Neural cell (in vitro differentiated cells): ENCODE measurements around the gene NXF1. TPM values are rescaled to one million over a fixed set of nuclear protein-coding genes. Genes with fewer than 3 reads are reported as not detected.

ENCODE experiments used
- polyA plus RNA-seq: library from polyadenylated mRNA; depleted of rRNA; stranded (reverse); fragments of >200 nt; gene quantifications from 2 replicates; pipeline ENCODE4 v1.2.3, GENCODE V29; 2014
- small RNA-seq, 3 experiments: library from RNA; depleted of rRNA; stranded (forward); fragments of <200 nt; gene quantifications; one replicate each; pipeline ENCODE3, GENCODE V24; 2012

Gene NXF1
- polyA plus RNA-seq, 1 donor from 2014 or later: 26.0 TPM

Small RNA genes within 50 kb of the gene (small RNA-seq; reads per million reads assigned to genes)
- 2.6 to 10.9 (median 4.2) reads per million in 3 experiments for gene MIR6514
- gene RF00099: 0 reads per million in 3 experiments
- gene RNU6-118P: 0 reads per million in 3 experiments
- gene SNORD22: 0 reads per million in 3 experiments
- 0 reads per million in 3 experiments for gene SNORD26
- 0 reads per million in 3 experiments for gene SNORD27
- gene SNORD28: 0 reads per million in 3 experiments
- 40.0 to 204 (median 59.1) reads per million in 3 experiments for gene SNORD30

Other genes starting within 250 kb of the NXF1 start
- 1,473 and 1,555 TPM in 2 replicates for gene EEF1G, start 231.5 kb downstream of the NXF1 start, polyA plus RNA-seq
- 12.0 and 17.8 TPM in 2 replicates for gene TUT1, start 213.9 kb downstream of the NXF1 start, polyA plus RNA-seq
- gene MTA2, start 203.6 kb downstream of the NXF1 start, polyA plus RNA-seq: 130 and 140 TPM in 2 replicates
- gene EML3, start 192.7 kb downstream of the NXF1 start, polyA plus RNA-seq: 0.38 and 2.5 TPM in 2 replicates
- 0.31 TPM in 1 of 2 replicates, not detected in the other for gene ROM1, start 192.2 kb downstream of the NXF1 start, polyA plus RNA-seq
- 102 and 127 TPM in 2 replicates for gene B3GAT3, start 183.5 kb downstream of the NXF1 start, polyA plus RNA-seq
- 60.6 and 62.7 TPM in 2 replicates for gene GANAB, start 158.8 kb downstream of the NXF1 start, polyA plus RNA-seq
- gene INTS5, start 152.1 kb downstream of the NXF1 start, polyA plus RNA-seq: 6.5 and 7.5 TPM in 2 replicates
- gene C11orf98, start 140.2 kb downstream of the NXF1 start, polyA plus RNA-seq: 92.0 and 103 TPM in 2 replicates
- gene CSKMT, start 140.1 kb downstream of the NXF1 start, polyA plus RNA-seq: 6.3 and 16.0 TPM in 2 replicates
- 6.8 and 8.4 TPM in 2 replicates for gene UQCC3, start 133.8 kb downstream of the NXF1 start, polyA plus RNA-seq
- gene LBHD1, start 133.2 kb downstream of the NXF1 start, polyA plus RNA-seq: 10.5 and 10.6 TPM in 2 replicates
- 209 and 248 TPM in 2 replicates for gene UBXN1, start 126.4 kb downstream of the NXF1 start, polyA plus RNA-seq
- gene LRRN4CL, start 115.9 kb downstream of the NXF1 start, polyA plus RNA-seq: 0.44 and 0.82 TPM in 2 replicates
- gene BSCL2, start 98.0 kb downstream of the NXF1 start, polyA plus RNA-seq: 304 and 305 TPM in 2 replicates
- 120 and 121 TPM in 2 replicates for gene GNG3, start 97.8 kb downstream of the NXF1 start, polyA plus RNA-seq
- gene HNRNPUL2, start 78.0 kb downstream of the NXF1 start, polyA plus RNA-seq: 27.5 and 29.3 TPM in 2 replicates
- gene TTC9C, start 77.0 kb downstream of the NXF1 start, polyA plus RNA-seq: 48.6 and 55.2 TPM in 2 replicates
- gene ZBTB3, start 51.3 kb downstream of the NXF1 start, polyA plus RNA-seq: 8.5 and 20.9 TPM in 2 replicates
- gene POLR2G, start 43.9 kb downstream of the NXF1 start, polyA plus RNA-seq: 207 and 232 TPM in 2 replicates
- 55.2 and 61.7 TPM in 2 replicates for gene TAF6L, start 34.0 kb downstream of the NXF1 start, polyA plus RNA-seq
- 24.5 and 28.1 TPM in 2 replicates for gene TMEM179B, start 18.0 kb downstream of the NXF1 start, polyA plus RNA-seq
- gene TMEM223, start 13.4 kb downstream of the NXF1 start, polyA plus RNA-seq: 16.5 and 27.4 TPM in 2 replicates
- gene STX5, start 26.6 kb upstream of the NXF1 start, polyA plus RNA-seq: 28.5 and 30.5 TPM in 2 replicates
- gene TEX54, start 27.4 kb upstream of the NXF1 start, polyA plus RNA-seq: not detected in 2 replicates
- 50.4 and 71.7 TPM in 2 replicates for gene WDR74, start 34.1 kb upstream of the NXF1 start, polyA plus RNA-seq
- gene SLC3A2, start 75.5 kb upstream of the NXF1 start, polyA plus RNA-seq: 176 and 182 TPM in 2 replicates
- not detected in 2 replicates for gene CHRM1, start 115.9 kb upstream of the NXF1 start, polyA plus RNA-seq
- gene SLC22A6, start 179.5 kb upstream of the NXF1 start, polyA plus RNA-seq: not detected in 2 replicates
- not detected in 2 replicates for gene SLC22A8, start 210.4 kb upstream of the NXF1 start, polyA plus RNA-seq